ENCODE measurements around the gene C22orf23.
A peak's percentile ranks its signal among the peaks of the same experiment; 100 is the strongest.
"Not testable (repeated sequence)": the region's sequence is repeated elsewhere in the genome, so short reads cannot be mapped to it uniquely, and the experiment has no call there.

C22orf23 gene

DNA sequence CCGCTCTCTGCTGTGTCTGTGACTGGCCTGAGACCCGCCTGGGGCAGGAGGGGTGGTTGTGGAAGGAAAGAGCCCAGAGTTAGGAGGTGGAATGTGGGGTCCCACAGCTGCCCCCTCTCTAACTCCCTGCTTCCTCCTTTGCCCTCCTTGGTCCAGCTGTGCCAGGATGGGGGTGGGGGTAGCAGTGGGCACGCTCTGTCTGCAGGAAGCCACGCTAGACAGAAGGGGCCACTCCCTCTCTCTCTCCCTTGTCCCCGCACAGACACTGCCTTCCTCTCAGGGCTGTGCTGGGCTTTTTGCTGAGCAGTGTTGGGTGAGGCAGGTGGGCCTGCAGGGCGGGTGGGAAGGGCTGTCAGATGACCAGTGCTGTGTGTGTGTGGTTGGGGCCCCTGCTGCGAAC is 33.0 kb upstream of the C22orf23 start:
- no peak for DNase-seq
- no peak overlapping the region for H3K4me3 Mint-ChIP-seq
- no peaks in the 10 kb centered on the region for H3K4me1 Mint-ChIP-seq (ENCODE audit: low read depth)

GRCh38 chr22:37985751-37986281 is 32.4 kb upstream of the C22orf23 start:
- H3K4me1 Mint-ChIP-seq (ENCODE audit: low read depth), result no peaks in the 10 kb centered on the region
- no peak overlapping the region for H3K27ac Mint-ChIP-seq
- H3K36me3 Mint-ChIP-seq (ENCODE audit: low read depth), result no peaks in the 10 kb centered on the region
- no peaks in the 10 kb centered on the region for H3K27me3 Mint-ChIP-seq
- no peak for DNase-seq
- no peaks in the 10 kb centered on the region for H3K9me3 Mint-ChIP-seq
- no peak overlapping the region for H3K4me3 Mint-ChIP-seq

More for the DNA sequence above, 33.0 kb upstream of the C22orf23 start:
- H3K27me3 Mint-ChIP-seq, result no peaks in the 10 kb centered on the region
- H3K9me3 Mint-ChIP-seq, result no peaks in the 10 kb centered on the region
- no peaks in the 10 kb centered on the region for H3K36me3 Mint-ChIP-seq (ENCODE audit: low read depth)
- no peak overlapping the region for H3K27ac Mint-ChIP-seq

GRCh38 chr22:37985050-37985585 is 31.7 kb upstream of the C22orf23 start:
- Mint-ChIP-seq H3K4me3 (no peak overlapping the region), H3K27me3 (no peaks in the 10 kb centered on the region), H3K4me1 (ENCODE audit: low read depth) (no peaks in the 10 kb centered on the region), H3K27ac (no peak overlapping the region), H3K9me3 (no peaks in the 10 kb centered on the region), H3K36me3 (ENCODE audit: low read depth) (peaks cover 3% of the 10 kb centered on the region)
- DNase-seq, result no peak

- H3K36me3 Mint-ChIP-seq (ENCODE audit: low read depth), result peaks cover 3% of the 10 kb centered on the region
- H3K4me1 Mint-ChIP-seq (ENCODE audit: low read depth), result no peaks in the 10 kb centered on the region
- no peak within 1 kb of the TSS for H3K4me3 Mint-ChIP-seq
- DNase-seq, result no peak
- no peaks in the 10 kb centered on the region for H3K9me3 Mint-ChIP-seq
- no peak within 1 kb of the TSS for H3K27ac Mint-ChIP-seq
- no peaks in the 10 kb centered on the region for H3K27me3 Mint-ChIP-seq
Measured at GRCh38 chr22:37983860-37984791, 30.7 kb upstream of the C22orf23 start, which contains the start of gene SOX10. TSS of gene SOX10 (minus strand) at chr22:37984555. CDS start at chr22:37983784, 771 bp downstream.

DNA sequence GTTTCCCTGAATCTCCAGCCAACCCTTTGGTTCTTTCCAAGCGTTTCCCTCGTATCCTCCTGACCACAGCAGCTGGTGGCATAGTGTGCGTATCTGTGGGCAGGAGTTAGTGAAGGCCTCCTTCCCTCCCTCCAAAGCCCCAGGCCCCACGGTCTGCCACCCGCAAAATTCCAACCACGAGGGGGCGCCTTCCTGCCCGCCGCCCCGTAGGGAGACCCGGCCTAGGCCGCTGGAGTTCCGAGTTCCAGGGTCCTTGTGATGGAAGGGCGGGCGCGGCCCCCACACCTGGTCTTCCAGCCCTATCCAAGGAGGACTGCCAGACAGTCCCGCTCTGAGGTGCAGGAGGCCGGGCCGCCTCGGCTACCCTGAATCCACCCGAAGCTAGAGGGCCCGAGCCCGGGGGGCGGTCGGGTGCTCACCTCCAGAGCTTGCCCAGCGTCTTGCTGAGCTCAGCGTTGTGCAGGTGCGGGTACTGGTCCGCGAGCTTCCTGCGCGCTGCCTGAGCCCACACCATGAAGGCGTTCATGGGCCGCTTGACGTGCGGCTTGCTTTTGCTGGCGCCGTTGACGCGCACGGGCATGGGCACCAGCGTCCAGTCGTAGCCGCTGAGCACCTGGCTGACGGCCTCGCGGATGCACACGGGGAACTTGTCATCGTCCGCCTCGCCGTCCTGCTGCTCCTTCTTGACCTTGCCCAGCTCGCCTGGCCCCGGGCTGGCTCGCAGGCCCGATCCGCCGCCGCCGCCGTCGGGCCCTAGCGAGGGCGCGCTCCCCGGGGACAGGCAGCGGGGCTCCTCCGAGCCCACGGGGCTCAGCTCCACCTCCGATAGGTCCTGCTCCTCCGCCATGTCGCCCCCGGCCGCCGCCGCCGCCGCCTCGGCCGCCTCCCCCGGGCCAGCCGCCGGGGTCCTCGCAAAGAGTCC is 29.8 kb upstream of the C22orf23 start:
- Mint-ChIP-seq H3K4me3 (no peak overlapping the region), H3K27me3 (no peaks in the 10 kb centered on the region), H3K27ac (no peak overlapping the region), H3K9me3 (no peaks in the 10 kb centered on the region), H3K4me1 (ENCODE audit: low read depth) (no peaks in the 10 kb centered on the region), H3K36me3 (ENCODE audit: low read depth) (peaks cover 3% of the 10 kb centered on the region)
- no peak for DNase-seq

DNA sequence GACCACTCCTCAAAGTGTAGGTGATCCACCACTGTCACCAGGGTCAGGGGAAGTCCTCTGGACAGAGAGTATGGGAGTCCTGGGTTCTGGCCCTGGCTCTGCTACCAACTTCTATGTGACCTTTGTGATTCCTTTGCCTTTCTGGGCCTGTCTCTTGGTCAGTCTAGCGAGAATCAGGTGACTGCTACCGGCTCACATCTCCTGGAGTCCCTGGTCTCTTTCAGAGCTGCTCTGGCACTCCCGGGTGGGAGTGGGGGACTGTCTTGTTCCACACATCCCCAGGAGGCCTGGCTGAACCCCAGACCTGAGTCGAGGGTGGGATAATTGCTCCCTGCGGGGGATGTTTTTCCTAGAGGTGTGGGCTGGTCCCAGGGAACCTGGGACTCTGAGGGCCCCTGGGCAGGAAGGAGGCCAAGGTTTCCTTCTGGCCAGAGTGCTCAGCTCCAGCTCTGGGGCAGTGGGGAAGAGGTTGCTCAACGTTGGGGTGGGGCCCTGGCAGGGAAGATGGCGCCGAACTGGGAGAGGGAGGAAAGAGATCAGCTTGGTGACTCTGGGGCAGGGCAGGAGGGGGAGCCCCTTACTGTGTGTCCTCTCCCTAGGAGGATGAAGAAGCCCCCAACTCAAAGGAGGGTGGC is 28.9 kb upstream of the C22orf23 start:
- no peak for DNase-seq
- Mint-ChIP-seq H3K36me3 (ENCODE audit: low read depth) (peaks cover 5% of the 10 kb centered on the region), H3K9me3 (no peaks in the 10 kb centered on the region), H3K27ac (no peak overlapping the region), H3K27me3 (no peaks in the 10 kb centered on the region), H3K4me1 (ENCODE audit: low read depth) (no peaks in the 10 kb centered on the region), H3K4me3 (no peak overlapping the region)

- Mint-ChIP-seq H3K4me3 (no peak overlapping the region), H3K9me3 (no peaks in the 10 kb centered on the region), H3K27me3 (no peaks in the 10 kb centered on the region), H3K27ac (no peak overlapping the region), H3K4me1 (ENCODE audit: low read depth) (no peaks in the 10 kb centered on the region), H3K36me3 (ENCODE audit: low read depth) (peaks cover 6% of the 10 kb centered on the region)
- no peak for DNase-seq
Measured at GRCh38 chr22:37981282-37982011, 28.0 kb upstream of the C22orf23 start.

DNA sequence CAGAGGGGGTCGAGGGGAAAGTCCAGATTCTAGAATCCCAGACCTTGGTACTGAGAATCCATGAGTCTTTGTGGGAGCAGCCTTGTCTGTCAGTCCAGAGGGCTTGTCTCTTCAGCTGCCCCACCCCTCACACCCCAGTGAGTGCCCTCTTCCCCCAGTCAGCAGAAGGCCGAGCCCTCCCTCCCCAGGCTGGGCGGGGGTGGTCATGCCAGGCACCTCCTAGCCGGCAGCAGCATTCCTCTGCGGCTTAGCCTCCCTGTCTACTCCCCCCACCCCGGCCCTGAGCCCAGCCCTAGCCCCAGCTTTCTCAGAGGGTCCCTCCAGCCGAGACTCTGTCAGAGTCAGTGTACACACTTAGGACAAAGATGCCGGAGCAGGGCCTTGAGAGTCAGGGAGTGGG is 26.4 kb upstream of the C22orf23 start:
- no peak for DNase-seq
- peaks cover under 1% of the 10 kb centered on the region for H3K4me1 Mint-ChIP-seq (ENCODE audit: low read depth)
- no peak overlapping the region for H3K4me3 Mint-ChIP-seq
- H3K27ac Mint-ChIP-seq, result no peak overlapping the region
- no peaks in the 10 kb centered on the region for H3K27me3 Mint-ChIP-seq
- no peaks in the 10 kb centered on the region for H3K9me3 Mint-ChIP-seq
- H3K36me3 Mint-ChIP-seq (ENCODE audit: low read depth), result peaks cover 12% of the 10 kb centered on the region

DNA sequence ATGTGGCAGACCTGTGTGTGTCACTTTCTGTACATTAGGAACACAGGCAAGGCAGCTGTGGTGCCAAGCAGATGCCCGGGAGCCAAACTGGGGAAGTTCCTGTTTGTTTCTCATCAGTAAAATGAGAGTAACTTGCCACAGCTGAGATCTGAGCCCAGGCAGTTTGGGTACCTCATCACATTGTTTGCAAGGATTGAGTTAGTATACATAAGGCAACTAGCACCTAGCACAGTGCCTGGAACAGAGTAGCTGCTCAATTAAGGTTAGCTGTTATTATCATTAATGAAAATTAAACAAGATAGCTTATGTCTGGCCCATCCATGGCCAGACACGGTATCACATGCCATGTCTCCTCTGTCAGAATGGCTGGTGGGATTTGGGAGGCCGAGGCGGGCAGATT is 23.1 kb upstream of the C22orf23 start:
- H3K27me3 Mint-ChIP-seq, result no peaks in the 10 kb centered on the region
- peaks cover 1% of the 10 kb centered on the region for H3K4me1 Mint-ChIP-seq (ENCODE audit: low read depth)
- H3K4me3 Mint-ChIP-seq, result no peak overlapping the region
- no peak overlapping the region for H3K27ac Mint-ChIP-seq
- H3K36me3 Mint-ChIP-seq (ENCODE audit: low read depth), result peaks cover 23% of the 10 kb centered on the region
- H3K9me3 Mint-ChIP-seq, result no peaks in the 10 kb centered on the region
- no peak for DNase-seq

- H3K4me1 Mint-ChIP-seq (ENCODE audit: low read depth); H3K27ac Mint-ChIP-seq; H3K9me3 Mint-ChIP-seq; H3K4me3 Mint-ChIP-seq; H3K27me3 Mint-ChIP-seq; DNase-seq: not testable (repeated sequence)
- peaks cover 27% of the 10 kb centered on the region for H3K36me3 Mint-ChIP-seq (ENCODE audit: low read depth)
Measured at GRCh38 chr22:37976022-37976421, 22.6 kb upstream of the C22orf23 start.

- H3K27me3 Mint-ChIP-seq, result no peaks in the 10 kb centered on the region
- no peaks in the 10 kb centered on the region for H3K9me3 Mint-ChIP-seq
- H3K4me3 Mint-ChIP-seq, result no peak overlapping the region
- peaks cover 24% of the 10 kb centered on the region for H3K36me3 Mint-ChIP-seq (ENCODE audit: low read depth)
- peaks cover 1% of the 10 kb centered on the region for H3K4me1 Mint-ChIP-seq (ENCODE audit: low read depth)
- no peak for DNase-seq
- peak overlapping the region; percentile 1 for H3K27ac Mint-ChIP-seq
Measured at GRCh38 chr22:37975153-37975552, 21.8 kb upstream of the C22orf23 start.

DNA sequence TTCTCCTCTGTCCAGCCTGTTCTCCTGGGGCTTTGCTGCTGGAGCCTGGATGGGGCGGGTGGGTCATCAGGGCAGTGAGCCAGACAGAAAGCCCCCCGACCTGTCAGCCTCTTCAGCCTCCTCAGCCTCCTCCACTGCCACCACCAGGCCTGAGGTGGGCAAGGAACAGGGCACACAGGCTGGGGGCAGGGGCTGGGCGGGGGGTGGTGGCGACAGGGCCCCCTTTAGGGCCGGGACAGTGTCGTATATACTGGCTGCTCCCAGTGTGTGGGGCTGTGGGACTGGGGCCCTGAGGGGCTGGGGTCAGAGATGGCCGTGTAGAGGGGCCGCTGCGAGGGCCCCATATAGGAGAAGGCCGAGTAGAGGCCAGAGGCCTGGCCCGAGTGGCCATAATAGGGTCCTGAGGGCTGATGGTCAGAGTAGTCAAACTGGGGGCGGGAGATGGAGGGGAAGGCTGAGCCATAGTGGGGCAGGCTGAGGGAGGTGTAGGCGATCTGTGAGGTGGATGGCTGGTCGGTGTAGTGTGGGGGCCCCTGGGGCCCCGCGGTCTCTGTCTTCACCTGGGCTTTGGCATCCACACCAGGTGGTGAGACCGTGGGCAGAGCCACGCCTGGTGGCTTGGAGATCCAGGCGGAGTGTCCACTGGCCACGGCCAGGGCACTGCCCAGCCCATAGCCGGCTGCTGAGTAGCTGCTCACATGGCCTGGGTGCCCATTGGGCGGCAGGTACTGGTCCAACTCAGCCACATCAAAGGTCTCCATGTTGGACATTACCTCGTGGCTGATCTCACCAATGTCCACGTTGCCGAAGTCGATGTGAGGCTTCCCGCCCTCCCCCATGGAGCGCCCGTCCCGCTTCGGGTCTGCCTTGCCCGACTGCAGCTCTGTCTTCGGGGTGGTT is 20.1 kb upstream of the C22orf23 start:
- Mint-ChIP-seq H3K36me3 (ENCODE audit: low read depth) (peaks cover 39% of the 10 kb centered on the region), H3K27me3 (no peaks in the 10 kb centered on the region), H3K4me1 (ENCODE audit: low read depth) (peaks cover 1% of the 10 kb centered on the region), H3K4me3 (no peak overlapping the region), H3K9me3 (no peaks in the 10 kb centered on the region), H3K27ac (no peak overlapping the region)
- DNase-seq, result no peak

- Mint-ChIP-seq H3K36me3 (ENCODE audit: low read depth) (peaks cover 47% of the 10 kb centered on the region), H3K9me3 (no peaks in the 10 kb centered on the region), H3K27ac (peak overlapping the region; percentile 4), H3K27me3 (no peaks in the 10 kb centered on the region), H3K4me3 (no peak overlapping the region), H3K4me1 (ENCODE audit: low read depth) (peaks cover 1% of the 10 kb centered on the region)
- no peak for DNase-seq
Measured at GRCh38 chr22:37972527-37972926, 19.1 kb upstream of the C22orf23 start.

Measured in activated T-cell treated with anti-CD3 and anti-CD28 coated beads, Interleukin-2, amount 50 U/mL, for 24 hours (primary cell).